Adrenal gland (tissue), 5 donors: Measurements from ENCODE around the gene OPA1.

Experiments
- POLR2A ChIP-seq, 2 donors: fragments of 450-650 bp; IDR thresholded peaks; one replicate each; pipeline ENCODE4 v1.6.1; 2017; ENCODE audit warnings: antibody characterized with exemption in 2 of 2, mild to moderate bottlenecking in 2 of 2, moderate library complexity in 1 of 2
- TF ChIP-seq, protein P1 (sequence below), 6 experiments: fragments of 450-650 bp in 4 of 6; fragments of 200-600 bp in 2 of 6; sonication (generic) in 1 of 6; IDR thresholded peaks; 1 replicate in 5 of 6; 2 replicates in 1 of 6; pipeline versions ENCODE4 v1.5.1 to v1.8.0; 2016 to 2021; ENCODE audit warnings: antibody characterized with exemption in 6 of 6, mild to moderate bottlenecking in 2 of 6, moderate library complexity in 1 of 6
- donor health status: DM: no; HTN: no; CAD: no.

DNA sequence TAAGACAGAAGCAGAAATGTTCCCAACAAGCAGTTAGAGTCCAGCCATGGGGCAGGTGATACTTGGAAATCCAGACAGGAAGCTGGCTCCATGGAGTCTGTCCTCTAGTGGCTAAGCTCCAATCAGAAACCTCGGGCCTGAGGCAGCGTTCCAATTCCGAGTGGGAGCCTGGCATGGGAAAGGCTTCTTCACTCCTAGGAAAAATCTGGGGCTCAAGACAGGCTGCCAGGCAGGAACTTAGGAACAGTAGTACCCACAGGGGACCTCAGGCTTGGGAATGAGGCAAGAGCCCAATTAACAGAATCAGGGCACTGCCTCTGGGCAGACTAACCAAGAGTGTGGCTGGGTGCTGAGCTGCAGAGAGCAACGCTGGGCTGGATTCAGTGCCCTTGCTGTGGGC lies 32.1 kb upstream of the OPA1 start:
- TF ChIP-seq, protein P1, sequence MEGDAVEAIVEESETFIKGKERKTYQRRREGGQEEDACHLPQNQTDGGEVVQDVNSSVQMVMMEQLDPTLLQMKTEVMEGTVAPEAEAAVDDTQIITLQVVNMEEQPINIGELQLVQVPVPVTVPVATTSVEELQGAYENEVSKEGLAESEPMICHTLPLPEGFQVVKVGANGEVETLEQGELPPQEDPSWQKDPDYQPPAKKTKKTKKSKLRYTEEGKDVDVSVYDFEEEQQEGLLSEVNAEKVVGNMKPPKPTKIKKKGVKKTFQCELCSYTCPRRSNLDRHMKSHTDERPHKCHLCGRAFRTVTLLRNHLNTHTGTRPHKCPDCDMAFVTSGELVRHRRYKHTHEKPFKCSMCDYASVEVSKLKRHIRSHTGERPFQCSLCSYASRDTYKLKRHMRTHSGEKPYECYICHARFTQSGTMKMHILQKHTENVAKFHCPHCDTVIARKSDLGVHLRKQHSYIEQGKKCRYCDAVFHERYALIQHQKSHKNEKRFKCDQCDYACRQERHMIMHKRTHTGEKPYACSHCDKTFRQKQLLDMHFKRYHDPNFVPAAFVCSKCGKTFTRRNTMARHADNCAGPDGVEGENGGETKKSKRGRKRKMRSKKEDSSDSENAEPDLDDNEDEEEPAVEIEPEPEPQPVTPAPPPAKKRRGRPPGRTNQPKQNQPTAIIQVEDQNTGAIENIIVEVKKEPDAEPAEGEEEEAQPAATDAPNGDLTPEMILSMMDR (IDR thresholded peaks at IDR 0.05) = no peak
- no peak for TF ChIP-seq POLR2A (IDR thresholded peaks at IDR 0.05)
